Gastroesophageal sphincter (tissue), 4 donors: Measurements from ENCODE around the gene PPP1R27. TPM values are rescaled to one million over a fixed set of nuclear protein-coding genes. Genes with fewer than 3 reads are reported as not detected.

ENCODE experiments used
- ATAC-seq: fragments of 150-250 bp; one replicate; pipeline ENCODE4 v1.9.1; 2016; ENCODE audit warnings: mild to moderate bottlenecking, moderate library complexity
- H3K27ac ChIP-seq, 4 donors: fragments of 200-600 bp; sonication (generic) in 3 of 4; 1 replicate in 3 of 4; 2 replicates in 1 of 4; pipeline ENCODE4 v1.5.1; 2016 to 2019
- H3K27me3 ChIP-seq: fragments of 200-600 bp; sonication (generic); one replicate; pipeline ENCODE4 v1.5.1; 2019
- H3K36me3 ChIP-seq, 2 donors: fragments of 200-600 bp; sonication (generic); one replicate each; pipeline ENCODE4 v1.5.1; 2019; ENCODE audit warnings: control low read depth in 1 of 2
- H3K4me1 ChIP-seq, 3 donors: fragments of 200-600 bp; sonication (generic); 1 replicate in 2 of 3; 2 replicates in 1 of 3; pipeline ENCODE4 v1.5.1; 2016 to 2019; ENCODE audit warnings: control low read depth in 2 of 3
- H3K4me3 ChIP-seq, 2 donors: fragments of 200-600 bp; sonication (generic); one replicate each; pipeline ENCODE4 v1.5.1; 2019; ENCODE audit warnings: mild to moderate bottlenecking in 1 of 2, moderate library complexity in 1 of 2
- H3K9me3 ChIP-seq, 3 donors: fragments of 200-600 bp; sonication (generic); one replicate each; pipeline ENCODE4 v1.5.1; 2017 to 2019; ENCODE audit warnings: control low read depth in 2 of 3
- EP300 ChIP-seq: sonication (generic); formaldehyde crosslinking; IDR thresholded peaks from one replicate; pipeline ENCODE4 v1.6.1; 2017; ENCODE audit warnings: antibody characterized with exemption, mild to moderate bottlenecking
- POLR2A ChIP-seq, 2 donors: fragments of 450-650 bp; IDR thresholded peaks; one replicate each; pipeline ENCODE4 v1.6.1; 2017; ENCODE audit warnings: antibody characterized with exemption in 2 of 2, mild to moderate bottlenecking in 2 of 2, moderate library complexity in 1 of 2
- POLR2AphosphoS5 ChIP-seq: sonication (generic); formaldehyde crosslinking; IDR thresholded peaks from one replicate; pipeline ENCODE4 v1.6.1; 2017; ENCODE audit warnings: antibody characterized with exemption
- whole genome bisulfite sequencing, 2 donors: methylation state at CpG; one replicate each; pipeline ENCODE4 v1.1.5; 2018; ENCODE audit warnings: low coverage in 1 of 2; 5-methylcytosine and 5-hydroxymethylcytosine counted together
- total RNA-seq, 4 donors: library from RNA; depleted of rRNA; stranded (reverse); fragments of >200 nt; gene quantifications; one replicate each; pipeline ENCODE4 v1.1.0, GENCODE V29; 2016
- TF ChIP-seq, protein P1 (sequence below), 4 experiments: fragments of 200-600 bp in 2 of 4; fragments of 450-650 bp in 2 of 4; sonication (generic) in 1 of 4; IDR thresholded peaks; one replicate each; pipeline ENCODE4 v1.5.1; 2017 to 2019; ENCODE audit warnings: antibody characterized with exemption in 4 of 4, mild to moderate bottlenecking in 2 of 4, moderate library complexity in 2 of 4

The PPP1R27 gene, protein sequence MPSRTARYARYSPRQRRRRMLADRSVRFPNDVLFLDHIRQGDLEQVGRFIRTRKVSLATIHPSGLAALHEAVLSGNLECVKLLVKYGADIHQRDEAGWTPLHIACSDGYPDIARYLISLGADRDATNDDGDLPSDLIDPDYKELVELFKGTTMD
- total RNA-seq = not detected

DNA sequence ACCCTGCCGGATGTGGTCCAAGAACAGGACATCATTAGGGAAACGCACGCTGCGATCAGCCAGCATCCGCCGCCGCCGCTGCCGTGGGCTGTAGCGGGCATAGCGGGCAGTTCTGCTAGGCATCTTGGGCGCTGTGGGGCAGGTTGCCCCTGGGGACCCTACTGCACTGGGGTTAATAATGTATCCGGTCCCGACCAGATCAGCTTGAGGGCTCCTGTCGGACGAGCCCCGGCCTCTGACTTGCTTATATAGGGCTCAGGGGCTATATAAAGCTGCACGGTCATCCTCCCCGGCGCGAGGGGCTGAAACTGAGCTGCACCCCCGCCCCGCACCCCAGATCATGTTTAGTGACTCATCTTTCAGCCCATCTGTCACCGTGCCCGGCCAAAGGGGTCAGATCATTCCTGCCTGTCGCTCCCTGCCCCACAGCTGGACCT lies at the start of gene PPP1R27:
TSS of gene PPP1R27 (minus strand) at position 220 of the 437 bp plus-strand sequence. CDS start at position 123, 97 bp downstream.
- H3K4me1 ChIP-seq = peaks cover 0 to 38% (median 16%) of the 10 kb centered on the region in 3 donors
- no peaks in the 10 kb centered on the region for H3K9me3 ChIP-seq
- H3K36me3 ChIP-seq = no peaks in the 10 kb centered on the region
- 85% methylated on average over 9 of the region's 26 CpGs; no CpG with 5 or more reads in 1 of the 2 donors for WGBS, 2 donors
- peak within 1 kb of the TSS in 2 of 4 donors; percentile 93 to 95 for H3K27ac ChIP-seq
- no peak for TF ChIP-seq POLR2AphosphoS5
- no peak for TF ChIP-seq POLR2A (IDR thresholded peaks at IDR 0.05)
- TF ChIP-seq EP300 = no peak
- TF ChIP-seq, protein P1, sequence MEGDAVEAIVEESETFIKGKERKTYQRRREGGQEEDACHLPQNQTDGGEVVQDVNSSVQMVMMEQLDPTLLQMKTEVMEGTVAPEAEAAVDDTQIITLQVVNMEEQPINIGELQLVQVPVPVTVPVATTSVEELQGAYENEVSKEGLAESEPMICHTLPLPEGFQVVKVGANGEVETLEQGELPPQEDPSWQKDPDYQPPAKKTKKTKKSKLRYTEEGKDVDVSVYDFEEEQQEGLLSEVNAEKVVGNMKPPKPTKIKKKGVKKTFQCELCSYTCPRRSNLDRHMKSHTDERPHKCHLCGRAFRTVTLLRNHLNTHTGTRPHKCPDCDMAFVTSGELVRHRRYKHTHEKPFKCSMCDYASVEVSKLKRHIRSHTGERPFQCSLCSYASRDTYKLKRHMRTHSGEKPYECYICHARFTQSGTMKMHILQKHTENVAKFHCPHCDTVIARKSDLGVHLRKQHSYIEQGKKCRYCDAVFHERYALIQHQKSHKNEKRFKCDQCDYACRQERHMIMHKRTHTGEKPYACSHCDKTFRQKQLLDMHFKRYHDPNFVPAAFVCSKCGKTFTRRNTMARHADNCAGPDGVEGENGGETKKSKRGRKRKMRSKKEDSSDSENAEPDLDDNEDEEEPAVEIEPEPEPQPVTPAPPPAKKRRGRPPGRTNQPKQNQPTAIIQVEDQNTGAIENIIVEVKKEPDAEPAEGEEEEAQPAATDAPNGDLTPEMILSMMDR (IDR thresholded peaks at IDR 0.05) = no peak
- no peaks in the 10 kb centered on the region for H3K27me3 ChIP-seq
- peak within 1 kb of the TSS; percentile 87 to 92 for H3K4me3 ChIP-seq
- no peak for ATAC-seq

DNA sequence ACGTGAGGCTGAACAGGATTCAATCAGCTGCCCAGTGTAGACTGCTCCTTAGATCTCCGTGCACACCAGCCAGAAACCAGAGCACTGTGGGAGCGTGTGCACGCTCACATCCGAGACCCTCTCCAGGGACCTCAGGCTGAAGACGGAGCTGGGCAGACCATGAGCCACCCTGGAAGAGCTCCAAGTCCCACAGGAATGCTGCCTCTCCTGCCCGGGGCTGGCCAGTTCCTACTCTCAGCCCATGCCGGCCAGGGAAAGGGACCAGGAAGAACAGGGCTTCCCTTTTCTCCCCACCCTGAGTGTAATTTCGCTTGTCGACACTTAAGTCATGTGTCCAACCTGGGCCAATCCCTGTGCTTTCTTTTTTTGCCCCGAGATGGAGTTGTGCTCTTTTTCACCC lies 49.7 kb upstream of the PPP1R27 start:
- no peaks in the 10 kb centered on the region for H3K27me3 ChIP-seq
- ATAC-seq = no peak
- H3K36me3 ChIP-seq = peaks cover 0 to 99% of the 10 kb centered on the region in 2 donors
- H3K4me1 ChIP-seq = peaks cover 0 to 8% (median 0%) of the 10 kb centered on the region in 3 donors
- 50% methylated on average over 5 of the region's 11 CpGs; no CpG with 5 or more reads in 1 of the 2 donors for WGBS, 2 donors
- H3K27ac ChIP-seq = no peak overlapping the region
- H3K9me3 ChIP-seq = no peaks in the 10 kb centered on the region
- H3K4me3 ChIP-seq = no peak overlapping the region
- no peak for TF ChIP-seq POLR2AphosphoS5
- TF ChIP-seq, protein P1 (IDR thresholded peaks at IDR 0.05) = no peak
- no peak for TF ChIP-seq POLR2A (IDR thresholded peaks at IDR 0.05)
- no peak for TF ChIP-seq EP300

DNA sequence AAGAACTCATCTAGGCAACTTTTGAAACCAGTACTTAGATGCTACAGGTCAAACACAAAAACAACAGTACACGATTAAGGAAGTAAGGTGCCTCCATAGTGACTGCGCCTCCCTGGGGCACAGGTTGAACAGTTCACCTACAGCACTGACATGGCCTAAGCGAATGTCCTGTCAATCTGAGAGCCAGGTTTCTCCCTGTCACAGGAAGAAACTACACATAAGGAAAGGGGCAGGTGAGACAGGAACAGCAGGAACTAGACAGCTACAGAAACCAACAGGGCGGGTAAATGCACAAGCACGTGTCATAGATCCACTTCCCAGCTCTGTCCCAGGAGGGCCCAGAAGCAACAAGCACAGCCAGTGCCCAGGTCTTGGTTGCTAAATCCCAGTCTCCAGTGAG lies 44.3 kb upstream of the PPP1R27 start:
- peaks cover 0 to 67% of the 10 kb centered on the region in 2 donors for H3K36me3 ChIP-seq
- TF ChIP-seq POLR2AphosphoS5 (no peak), EP300 (no peak), POLR2A (IDR thresholded peaks at IDR 0.05) (no peak)
- TF ChIP-seq, protein P1 (IDR thresholded peaks at IDR 0.05) = no peak
- ATAC-seq = no peak
- 68 to 93% methylated on average over 3 to 4 of the region's 5 CpGs for WGBS, 2 donors
- no peaks in the 10 kb centered on the region for H3K9me3 ChIP-seq
- H3K27me3 ChIP-seq = no peaks in the 10 kb centered on the region
- H3K4me3 ChIP-seq = no peak overlapping the region
- H3K27ac ChIP-seq = no peak overlapping the region
- H3K4me1 ChIP-seq = no peaks in the 10 kb centered on the region

DNA sequence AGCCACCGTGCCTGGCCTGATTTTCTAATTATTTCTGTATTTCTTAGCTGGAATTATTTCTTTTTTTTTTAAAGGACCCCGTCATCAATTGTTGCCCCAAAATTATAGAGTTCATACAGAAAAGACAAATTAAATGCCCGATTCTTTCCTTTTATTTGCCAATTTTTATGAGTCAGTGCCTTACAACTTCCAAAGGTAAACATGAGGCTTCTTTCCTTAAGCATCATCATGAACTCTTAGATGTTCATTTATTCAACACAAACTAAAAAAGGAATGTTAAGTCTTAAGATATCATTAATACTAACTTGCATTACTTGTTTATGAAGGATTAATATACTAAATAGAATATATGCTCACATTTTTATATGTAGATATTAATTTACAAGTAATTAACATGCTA lies 43.4 kb upstream of the PPP1R27 start:
- no peaks in the 10 kb centered on the region for H3K27me3 ChIP-seq
- ATAC-seq = no peak
- H3K27ac ChIP-seq = no peak overlapping the region
- no peak overlapping the region for H3K4me3 ChIP-seq
- no peaks in the 10 kb centered on the region for H3K4me1 ChIP-seq
- TF ChIP-seq POLR2A (IDR thresholded peaks at IDR 0.05) (no peak), POLR2AphosphoS5 (no peak), EP300 (no peak)
- TF ChIP-seq, protein P1 (IDR thresholded peaks at IDR 0.05) = no peak
- H3K36me3 ChIP-seq = peaks cover 0 to 59% of the 10 kb centered on the region in 2 donors
- WGBS, 2 donors = 73 to 82% methylated on average over 3 of the region's 3 CpGs
- H3K9me3 ChIP-seq = no peaks in the 10 kb centered on the region

DNA sequence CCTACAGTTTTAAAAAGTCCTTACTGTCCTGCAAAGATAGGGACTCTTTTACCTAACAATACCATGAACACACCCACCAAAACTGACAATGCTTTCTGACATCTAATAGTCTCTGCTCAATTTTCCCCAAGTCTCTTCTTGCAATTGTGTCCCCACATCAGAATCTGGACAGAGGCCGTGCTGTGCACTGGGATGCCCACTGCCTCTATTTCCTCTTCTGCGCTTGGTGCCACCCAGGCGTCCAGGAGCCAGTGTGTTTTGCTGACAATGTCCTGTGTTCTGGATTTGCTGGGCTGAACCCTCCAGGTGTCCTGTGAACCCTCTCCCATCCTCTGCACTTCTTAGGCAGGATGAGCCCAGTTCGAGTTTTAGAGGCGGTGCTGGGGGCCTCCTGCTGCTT lies 42.7 kb upstream of the PPP1R27 start:
- WGBS, 2 donors = 82 to 89% methylated on average over 3 to 4 of the region's 5 CpGs
- no peak for ATAC-seq

More for the DNA sequence above, 42.7 kb upstream of the PPP1R27 start:
- Histone ChIP-seq H3K4me1 (peaks cover 0 to 6% (median 5%) of the 10 kb centered on the region in 3 donors), H3K36me3 (peaks cover 0 to 52% of the 10 kb centered on the region in 2 donors), H3K9me3 (no peaks in the 10 kb centered on the region), H3K27ac (no peak overlapping the region), H3K4me3 (no peak overlapping the region), H3K27me3 (no peaks in the 10 kb centered on the region)
- no peak for TF ChIP-seq EP300
- TF ChIP-seq, protein P1 (IDR thresholded peaks at IDR 0.05) = no peak
- no peak for TF ChIP-seq POLR2A (IDR thresholded peaks at IDR 0.05)
